GM12874 (cell line): ENCODE data around the gene CETP.

Source experiments
- CTCF ChIP-seq: IDR thresholded peaks from 2 replicates; pipeline ENCODE4 v1.5.1; 2011; ENCODE audit warnings: low read depth, mild to moderate bottlenecking, control low read depth, low read length, moderate library complexity; ENCODE audit not compliant: insufficient read depth

CETP gene

DNA sequence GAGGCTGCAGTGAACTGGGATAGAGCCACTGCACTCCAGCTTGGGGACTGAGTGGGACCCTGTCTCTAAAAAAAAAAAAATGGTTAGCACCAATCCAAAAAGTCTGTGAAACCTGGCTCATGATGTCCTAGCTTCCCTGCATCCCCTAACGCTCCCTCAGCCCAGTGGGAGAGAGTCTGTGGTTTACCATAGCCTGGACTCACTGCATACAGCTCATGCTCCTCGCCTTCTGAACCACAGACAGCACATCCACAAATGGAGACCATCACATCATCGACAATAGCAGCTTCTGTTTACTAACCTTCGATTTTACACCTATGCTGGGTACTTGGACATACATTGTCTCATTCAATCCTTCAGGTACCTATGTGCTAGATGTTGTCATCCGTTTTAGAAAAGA lies 71.2 kb downstream of the CETP start:
- TF ChIP-seq CTCF: no peak
